HG03432 (cell line): Measurements from ENCODE around the gene C2orf92.
A peak's percentile ranks its signal among the peaks of the same experiment; 100 is the strongest.

Experiments
- ATAC-seq: cut with Tn5 transposase; IDR thresholded peaks from one replicate; pipeline ENCODE4 v1.9.1; 2021; ENCODE audit warnings: mild to moderate bottlenecking, moderate library complexity; ENCODE audit not compliant: unreplicated experiment

C2orf92 gene

GRCh38 chr2:97740590-97741182 lies 71.2 kb downstream of the C2orf92 start:
- no peak for ATAC-seq

GRCh38 chr2:97741251-97741650 lies 71.7 kb downstream of the C2orf92 start:
- no peak for ATAC-seq

- no peak for ATAC-seq
Measured at GRCh38 chr2:97741686-97742085, 72.2 kb downstream of the C2orf92 start.

- no peak for ATAC-seq
Measured at GRCh38 chr2:97742381-97742847, 72.9 kb downstream of the C2orf92 start.

- ATAC-seq = no peak
Measured at GRCh38 chr2:97743913-97744312, 74.4 kb downstream of the C2orf92 start.

GRCh38 chr2:97745474-97746174 lies 76.1 kb downstream of the C2orf92 start:
- ATAC-seq = peak; percentile 66

GRCh38 chr2:97747285-97747684 lies 77.8 kb downstream of the C2orf92 start:
- ATAC-seq = no peak

GRCh38 chr2:97747716-97748115 lies 78.2 kb downstream of the C2orf92 start:
- no peak for ATAC-seq

- no peak for ATAC-seq
Measured at GRCh38 chr2:97749581-97749980, 80.1 kb downstream of the C2orf92 start.

- no peak for ATAC-seq
Measured at GRCh38 chr2:97750017-97750416, 80.5 kb downstream of the C2orf92 start.

- ATAC-seq = no peak
Measured at GRCh38 chr2:97751752-97752151, 82.2 kb downstream of the C2orf92 start.
